Stimulated activated CD8-positive, alpha-beta memory T cell treated with anti-CD3 and anti-CD28 coated beads, Interleukin-4, amount 100 ng/mL, for 4 hours (primary cell): ENCODE measurements around the gene FAM20C.

Source experiments
- DNase-seq, 2 donors: peaks; one replicate each; pipeline ENCODE4 v3.0.0-alpha.2; 2020; ENCODE audit warnings: low read depth in 2 of 2, low spot score in 1 of 2

The FAM20C gene

DNA sequence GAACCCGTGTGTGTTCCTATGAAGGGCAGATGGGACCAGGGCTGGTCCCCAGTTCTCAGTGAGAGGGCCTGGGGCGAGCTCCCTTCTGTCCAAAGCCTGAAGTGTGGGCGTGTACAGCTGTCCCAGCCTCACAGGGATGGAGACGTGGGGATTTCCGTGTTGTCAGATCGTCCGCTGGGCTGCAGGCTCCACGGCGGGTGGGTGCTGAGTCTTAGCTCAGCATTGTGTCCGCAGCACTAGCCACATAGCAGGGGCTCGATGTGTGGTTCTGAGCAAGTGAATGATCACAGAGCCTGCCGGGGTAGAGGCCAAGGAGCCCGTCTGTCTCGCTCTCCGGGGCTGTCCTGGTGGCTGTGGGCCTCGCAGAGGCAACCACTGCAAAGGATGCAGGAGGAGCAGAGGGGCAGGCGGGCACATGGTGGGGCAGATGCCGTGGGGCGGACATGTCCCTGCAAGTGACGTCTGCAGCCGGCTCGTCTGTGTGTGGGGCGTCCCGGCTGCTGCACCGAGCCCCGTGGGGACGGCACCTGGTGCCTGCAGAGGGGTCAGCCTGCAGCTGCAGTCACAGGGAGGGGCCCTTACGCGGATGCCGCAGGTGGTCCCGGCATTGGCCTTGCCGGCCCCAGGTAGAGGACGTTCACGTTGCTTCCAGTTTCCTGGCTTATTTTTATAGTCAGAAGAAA lies 30.9 kb downstream of the FAM20C start:
- no peak for DNase-seq

DNA sequence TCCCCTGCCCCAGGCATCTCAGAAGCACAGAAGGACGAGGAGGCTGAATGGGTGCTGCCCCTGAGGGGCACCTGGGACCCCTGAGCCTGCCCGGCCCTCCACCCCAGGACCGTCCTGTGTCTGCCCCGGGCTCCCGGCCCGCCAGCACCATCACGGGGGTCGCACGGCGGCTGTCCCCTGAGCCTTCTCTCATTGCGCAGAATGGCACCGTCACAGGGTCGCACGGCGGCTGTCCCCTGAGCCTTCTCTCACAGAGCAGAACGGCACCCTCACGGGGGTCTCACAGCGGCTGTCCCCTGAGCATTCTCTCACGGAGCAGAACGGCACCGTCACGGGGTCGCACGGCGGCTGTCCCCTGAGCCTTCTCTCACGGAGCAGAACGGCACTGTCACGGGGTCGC lies 31.5 kb downstream of the FAM20C start:
- DNase-seq = no peak

DNA sequence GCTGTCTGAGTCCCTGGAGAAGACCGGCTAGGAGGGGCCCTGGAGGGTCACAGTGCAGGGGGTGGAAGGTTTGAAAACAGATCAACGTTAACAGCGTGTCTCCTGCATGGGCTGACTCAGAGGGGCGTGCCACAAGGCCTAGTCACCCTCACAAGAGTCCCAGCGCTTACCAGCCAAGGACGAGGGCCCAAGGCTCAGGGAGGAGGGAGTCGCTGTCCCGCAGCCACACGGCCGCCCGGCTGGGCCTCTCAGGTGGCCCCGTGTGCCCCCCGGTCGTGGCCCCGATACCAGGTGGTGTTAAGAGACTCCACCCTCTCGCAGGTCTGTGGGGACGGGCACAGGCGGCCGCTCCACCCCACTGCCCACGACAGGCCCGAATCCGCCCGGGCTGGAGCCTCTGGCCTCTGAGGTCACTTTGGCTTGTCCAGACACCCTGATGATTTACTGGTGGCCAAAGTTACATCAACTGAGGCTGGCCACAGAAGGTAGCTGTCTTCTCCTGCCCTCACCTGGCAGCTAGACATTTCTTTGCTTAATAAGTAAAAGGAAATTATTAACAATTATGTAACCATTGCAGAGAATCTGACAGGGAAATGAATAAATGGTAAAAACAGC lies 34.0 kb downstream of the FAM20C start:
- no peak for DNase-seq

DNA sequence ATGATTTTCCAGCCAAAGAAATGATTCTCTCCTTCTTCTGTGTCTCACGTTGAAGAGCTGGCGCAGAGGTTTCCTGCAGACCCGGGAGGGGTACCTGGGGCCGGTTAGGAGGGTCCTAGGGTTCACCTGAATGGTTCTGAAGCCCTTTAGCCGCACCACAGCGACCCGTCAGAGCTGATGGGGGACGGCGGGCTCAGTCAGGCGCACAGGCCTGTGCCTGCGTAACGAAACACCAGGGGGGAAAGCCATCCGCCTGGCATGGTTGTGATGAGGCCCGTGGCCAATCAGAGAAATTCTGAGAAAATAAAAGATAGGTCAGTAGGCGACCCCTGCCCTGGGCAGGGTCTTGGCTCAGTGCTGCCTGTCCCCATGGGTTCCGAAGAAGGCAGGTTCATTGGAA lies 35.6 kb downstream of the FAM20C start:
- no peak for DNase-seq

DNA sequence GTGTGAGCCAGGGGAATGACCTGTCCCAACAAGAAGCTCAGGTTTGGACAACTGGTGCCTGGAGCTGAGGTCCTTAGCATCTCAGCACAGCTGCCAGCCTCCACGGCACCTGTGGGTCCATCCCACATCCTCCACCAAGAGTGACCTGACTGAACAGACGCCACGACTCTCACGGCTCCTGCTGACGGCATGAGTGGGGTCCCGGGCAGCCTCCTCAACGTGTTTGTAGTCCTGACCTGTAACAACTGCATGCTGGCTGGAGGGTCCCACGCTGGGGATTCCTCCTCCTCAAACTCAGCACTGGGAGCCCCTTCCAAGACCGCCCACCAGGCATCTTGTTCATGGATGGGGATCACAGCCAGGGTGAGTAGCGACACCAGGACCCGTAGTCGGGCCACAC lies 36.2 kb downstream of the FAM20C start:
- no peak for DNase-seq

DNA sequence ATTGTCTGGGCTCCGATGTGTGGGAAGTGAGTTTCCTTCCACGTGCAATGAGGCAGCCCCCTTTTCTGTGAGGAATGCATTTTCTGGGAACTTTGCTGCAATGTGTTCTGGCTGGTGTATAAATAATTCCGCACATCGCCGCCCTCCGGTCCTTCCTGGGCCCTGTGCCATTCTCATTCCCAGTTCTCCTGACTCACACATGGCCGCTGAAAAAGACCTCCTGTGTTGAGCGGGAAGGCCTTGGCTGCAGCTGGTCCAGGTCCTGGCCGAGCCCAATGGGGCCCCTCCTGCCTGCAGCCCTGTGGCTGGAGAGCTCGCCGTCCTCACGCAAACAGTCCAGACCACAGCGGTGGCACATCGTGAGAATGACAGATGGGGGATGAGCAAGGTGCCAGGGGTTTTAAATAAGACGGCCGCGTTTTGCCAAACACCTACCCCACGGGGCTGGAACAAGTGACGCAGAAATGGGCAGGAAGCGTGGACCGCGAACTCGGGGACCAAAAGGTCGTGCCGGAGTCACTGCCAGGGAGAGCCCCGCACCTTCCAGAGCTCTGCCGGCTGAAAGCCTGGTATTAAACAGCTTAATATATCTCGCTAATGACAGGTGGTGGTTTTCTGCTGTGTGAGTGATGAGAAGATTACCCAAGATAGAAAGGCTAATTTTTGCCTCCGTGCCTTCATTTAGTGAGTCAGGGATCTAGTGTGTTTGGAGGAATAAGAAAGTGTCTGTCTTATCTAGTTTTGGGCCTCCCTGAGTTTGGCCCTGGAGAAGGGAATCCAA lies 37.0 kb downstream of the FAM20C start:
- no peak for DNase-seq

DNA sequence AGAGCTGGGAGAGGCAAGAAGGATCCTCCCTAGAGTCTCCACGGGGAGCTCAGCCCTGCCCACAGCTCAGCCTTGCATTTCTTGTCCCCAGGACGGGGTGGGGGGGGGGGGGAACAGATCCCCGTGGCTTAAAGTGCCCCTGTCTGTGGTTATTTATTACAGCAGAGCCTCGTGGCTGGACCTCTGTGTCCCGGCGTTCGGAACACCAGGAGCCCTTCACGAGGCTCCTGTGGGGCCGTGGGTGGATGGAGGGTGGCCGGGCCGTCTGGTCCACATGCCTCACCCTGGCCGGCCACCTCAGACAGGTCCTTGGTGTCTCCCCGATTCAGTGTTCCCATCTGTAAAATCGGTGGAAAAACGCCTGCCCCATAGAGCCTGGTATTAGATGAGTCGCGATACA lies 37.9 kb downstream of the FAM20C start:
- DNase-seq = no peak

DNA sequence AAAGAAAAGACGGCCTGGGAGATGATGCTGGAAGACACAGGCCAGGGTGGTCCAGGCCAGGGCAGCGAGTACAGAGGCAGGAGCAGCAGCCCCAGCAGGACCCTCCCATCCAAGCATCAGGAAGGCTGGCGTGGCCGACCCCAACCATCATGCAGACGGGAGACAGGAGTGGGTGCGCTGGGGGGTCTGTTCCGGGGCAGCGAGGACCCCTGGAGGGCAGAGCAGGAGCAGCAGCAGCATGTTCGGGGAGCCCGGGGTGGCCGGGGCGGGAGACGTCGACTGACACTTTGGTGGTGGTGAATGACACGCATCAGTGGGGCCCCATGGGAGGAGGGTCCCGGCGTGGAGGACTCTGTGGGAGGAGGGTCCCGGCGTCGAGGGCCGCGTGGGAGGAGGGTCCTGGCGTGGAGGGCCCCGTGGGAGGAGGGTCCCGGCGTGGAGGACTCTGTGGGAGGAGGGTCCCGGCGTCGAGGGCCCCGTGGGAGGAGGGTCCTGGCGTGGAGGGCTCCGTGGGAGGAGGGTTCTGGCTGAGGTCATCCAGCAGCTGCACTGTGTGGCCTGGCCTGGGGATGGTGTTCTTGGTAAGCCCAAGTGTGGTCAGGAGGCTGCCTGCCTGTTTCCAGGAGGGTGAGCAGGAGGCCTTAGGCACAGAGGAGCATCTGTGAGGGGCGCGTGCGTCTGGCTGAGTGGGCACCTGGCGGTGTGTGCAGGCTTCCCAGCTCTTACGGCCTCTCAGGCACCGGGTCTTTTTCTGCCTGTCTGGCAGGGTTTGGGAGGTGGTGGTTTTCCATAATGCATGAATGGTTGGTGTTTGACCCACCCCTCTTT lies 38.9 kb downstream of the FAM20C start:
- no peak for DNase-seq

DNA sequence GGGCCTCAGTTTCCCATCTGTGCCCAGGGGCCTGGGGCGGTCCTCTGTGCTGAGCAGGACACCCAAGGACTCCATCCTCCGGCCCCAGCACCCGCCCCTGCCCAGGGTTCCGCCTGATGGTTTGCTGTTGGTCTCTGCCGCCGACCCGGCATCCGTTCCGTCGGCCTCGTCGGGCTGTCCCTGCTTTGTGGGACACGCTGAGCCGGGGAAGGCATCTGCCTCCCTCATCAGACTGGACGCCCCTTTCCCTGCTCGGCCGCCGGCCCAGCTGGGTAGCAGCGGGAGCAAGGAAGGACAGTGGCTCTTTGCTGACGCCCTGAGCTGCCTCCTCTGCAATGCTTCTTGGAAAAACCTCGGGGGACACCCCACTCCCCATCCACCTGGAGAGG lies 39.5 kb downstream of the FAM20C start:
- no peak for DNase-seq

DNA sequence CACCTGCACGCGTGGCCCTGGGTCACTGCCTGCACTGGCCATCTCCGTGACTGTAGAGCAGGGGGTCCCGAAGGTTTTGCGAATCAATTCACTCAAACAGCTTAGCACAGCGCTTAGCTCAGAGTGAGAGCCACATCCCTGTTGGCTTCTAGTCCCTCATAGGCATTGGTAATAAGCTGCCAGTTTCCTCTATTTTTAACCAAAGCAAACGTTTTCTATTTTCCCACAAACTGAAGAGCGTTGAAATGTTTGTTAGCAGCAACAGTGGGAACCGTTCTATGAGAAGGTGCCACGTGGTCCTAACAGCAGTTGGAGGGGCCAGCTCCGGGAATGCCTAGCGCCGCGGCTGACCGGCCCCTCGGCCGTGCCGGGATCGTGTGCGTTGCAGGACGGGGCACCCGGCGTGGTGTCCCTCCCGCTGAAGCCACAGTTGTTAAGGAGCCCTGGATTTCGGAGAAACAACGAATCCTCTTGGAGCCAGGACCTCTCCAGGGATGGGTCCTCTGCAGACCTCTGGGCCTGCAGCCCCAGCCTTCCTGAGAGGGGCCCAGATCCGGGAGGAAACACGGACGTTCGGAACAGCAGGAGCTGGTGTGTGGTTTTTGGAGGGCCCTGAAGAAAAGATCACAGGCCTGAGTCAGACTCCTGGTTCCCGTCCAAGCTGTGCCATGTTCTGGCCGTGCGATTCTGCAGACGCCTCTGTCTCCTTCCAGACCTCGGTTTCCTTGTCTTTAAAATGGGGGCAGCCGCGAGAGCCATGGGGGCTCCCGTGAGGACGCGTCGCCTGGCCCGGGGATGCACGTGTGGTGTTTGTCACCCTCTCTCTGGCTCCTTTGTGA lies 40.3 kb downstream of the FAM20C start:
- DNase-seq = no peak

DNA sequence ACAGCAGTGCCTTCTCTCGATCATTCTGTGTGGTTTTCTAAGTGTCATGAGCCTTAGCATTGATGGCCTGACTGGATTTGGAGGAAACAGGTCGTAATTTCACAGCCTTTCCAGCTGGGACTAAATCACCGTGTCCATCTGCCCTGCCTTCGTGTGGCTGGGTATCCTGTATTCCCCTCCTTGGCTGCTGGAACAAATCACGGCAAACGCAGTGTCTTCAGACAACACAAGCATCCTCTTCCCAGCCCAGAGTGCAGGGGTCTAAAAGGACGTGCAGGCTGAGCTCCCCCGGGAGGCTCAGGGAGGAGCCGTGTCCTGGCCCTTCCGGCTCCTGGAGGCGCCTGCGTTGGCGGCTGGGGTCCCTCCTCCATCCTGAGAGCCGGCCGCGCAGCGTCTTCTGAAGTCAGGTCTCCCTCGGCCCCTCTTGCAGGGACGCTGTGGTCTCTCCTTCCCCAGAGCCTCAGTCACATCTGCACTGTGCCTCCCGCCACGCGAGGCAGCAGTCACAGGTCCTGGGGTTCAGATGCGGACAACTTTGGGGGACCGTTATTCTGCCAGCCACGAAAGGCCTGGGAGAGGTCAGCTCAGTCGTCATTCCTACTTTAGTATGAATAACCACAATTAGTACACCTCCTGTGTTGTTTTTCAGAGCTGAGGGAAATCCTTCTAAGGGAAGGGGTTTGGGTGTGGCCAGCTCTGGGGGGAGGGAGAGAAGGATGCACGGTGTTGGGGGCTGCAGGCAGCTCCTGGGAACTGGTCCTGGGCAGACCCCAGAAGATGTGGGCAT lies 41.1 kb downstream of the FAM20C start:
- no peak for DNase-seq

DNA sequence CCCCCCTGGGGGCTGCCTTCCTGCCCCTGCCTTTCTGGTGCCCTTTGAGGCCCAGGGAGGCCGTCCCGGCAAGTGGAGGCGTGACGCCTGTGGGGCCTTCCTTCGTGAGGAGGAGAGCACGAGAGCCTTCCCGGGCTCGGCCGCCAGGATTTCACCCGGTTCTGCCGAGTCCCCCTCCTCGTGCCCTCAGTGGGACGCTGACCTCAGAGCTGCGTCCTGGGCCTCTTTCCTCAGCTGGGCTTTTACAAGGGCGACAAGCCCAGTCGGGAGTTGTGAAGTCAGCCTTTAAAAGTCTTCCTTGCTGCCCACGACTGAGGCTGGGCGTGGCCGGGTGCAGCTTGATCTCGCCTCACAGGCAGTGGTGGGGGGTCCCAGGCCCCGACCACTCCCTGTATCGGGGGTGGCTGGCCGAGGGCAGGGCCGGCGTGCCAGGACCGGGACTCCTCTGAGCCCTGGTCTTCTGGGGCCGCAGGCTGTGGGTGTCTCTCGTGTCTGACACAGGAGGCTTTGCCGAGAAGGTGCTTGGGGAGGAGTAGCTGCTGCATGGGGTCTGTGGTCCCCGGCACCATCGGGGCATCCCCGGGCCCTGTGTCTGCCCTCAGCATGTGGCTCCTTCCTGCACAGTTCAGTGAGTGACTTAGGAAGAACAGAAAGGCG lies 41.8 kb downstream of the FAM20C start:
- no peak for DNase-seq

DNA sequence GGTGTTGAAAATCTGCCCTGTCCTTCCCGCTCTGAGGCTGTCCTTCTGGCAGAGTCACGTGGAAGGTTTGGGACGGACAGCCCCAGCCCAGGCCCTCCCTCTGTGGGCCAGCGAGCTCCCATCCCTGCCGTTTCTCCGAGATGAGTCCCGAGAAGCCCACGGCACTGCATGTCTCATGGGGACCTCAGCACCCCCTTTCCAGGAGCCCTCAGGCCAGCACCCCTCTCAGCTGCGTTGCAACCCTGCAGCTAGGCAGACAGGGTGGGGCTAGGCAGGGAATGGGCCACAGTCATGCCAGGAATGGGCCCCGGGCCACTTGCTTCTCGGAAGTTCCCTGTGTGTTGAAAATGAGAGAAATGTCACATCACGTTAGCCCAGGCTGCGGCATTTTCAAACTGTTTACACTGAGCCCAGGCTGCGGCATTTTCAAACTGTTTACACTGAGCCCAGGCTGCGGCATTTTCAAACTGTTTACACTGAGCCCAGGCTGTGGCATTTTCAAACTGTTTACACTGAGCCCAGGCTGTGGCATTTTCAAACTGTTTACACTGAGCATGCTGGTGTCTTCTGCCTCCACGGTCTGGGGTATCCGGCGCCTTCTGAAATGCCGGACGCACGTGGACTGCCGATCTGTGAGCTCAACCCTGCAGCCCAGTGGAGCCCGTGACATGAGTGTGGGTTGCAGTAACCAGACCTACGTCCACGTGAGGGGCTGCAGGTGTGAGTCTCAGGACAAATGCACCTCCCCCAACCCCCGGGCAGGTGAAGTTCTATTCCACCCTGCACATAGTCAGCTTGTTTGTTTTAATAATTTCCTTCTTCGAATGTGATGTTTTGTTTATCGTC lies 42.6 kb downstream of the FAM20C start:
- no peak for DNase-seq

DNA sequence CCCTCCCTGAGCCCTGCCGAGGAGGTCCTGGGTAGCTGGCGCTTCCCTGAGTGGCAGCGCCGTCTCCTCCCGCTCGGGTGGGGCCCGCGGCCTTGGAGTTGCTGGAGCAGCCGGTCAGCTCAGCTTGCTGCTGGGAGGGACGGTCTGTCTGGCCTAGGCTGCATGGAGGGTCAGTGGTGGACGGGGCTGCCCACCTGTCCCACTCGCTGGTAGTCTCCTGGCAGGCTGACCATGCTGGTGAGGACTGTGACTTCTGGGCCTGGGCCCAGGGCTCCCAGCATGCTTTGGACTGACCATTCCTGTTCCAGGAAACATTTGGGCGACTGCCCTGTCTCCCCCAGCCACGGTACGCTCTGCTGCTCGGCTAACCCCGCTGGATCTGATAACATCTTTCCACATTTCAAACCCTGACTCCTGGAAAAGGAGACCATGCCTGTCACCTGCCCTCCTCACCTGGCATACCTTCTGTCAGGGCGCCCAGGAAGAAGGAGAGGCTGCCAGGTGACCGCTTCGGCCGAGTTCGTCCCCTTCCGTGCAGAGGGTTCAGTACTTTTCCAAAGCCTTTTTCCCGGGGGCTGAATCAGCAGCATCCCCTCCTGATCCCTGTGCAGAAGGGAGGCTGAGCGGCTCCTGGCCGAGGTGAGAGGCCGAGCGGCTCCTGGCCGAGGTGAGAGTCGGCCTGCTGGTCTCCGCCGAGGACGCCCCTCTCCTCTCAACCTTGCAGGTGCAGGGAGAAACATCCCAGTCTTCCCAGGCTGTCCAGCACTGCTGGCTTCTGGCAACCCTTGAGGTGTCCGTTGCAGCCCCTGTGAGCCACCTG lies 43.4 kb downstream of the FAM20C start:
- no peak for DNase-seq

DNA sequence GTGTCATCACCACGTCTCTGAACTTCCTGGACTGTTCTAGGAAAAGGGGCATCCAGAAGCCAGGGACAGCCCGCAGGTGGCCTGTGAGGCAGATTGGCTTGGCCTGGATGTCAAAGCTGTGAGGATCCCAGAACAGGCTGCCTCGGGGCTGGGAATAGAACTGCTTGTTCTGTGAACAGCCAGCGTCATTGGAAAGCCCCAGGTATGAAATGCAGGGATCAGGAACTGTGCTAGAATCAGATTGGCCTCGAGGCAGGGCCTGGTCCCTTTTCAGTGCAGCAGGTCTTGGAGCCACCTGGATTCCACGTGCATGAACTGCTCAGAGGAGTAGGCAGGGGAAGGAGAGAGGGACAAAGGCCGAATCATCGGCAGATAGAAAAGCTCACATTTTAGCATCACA lies 44.6 kb downstream of the FAM20C start:
- DNase-seq = no peak

DNA sequence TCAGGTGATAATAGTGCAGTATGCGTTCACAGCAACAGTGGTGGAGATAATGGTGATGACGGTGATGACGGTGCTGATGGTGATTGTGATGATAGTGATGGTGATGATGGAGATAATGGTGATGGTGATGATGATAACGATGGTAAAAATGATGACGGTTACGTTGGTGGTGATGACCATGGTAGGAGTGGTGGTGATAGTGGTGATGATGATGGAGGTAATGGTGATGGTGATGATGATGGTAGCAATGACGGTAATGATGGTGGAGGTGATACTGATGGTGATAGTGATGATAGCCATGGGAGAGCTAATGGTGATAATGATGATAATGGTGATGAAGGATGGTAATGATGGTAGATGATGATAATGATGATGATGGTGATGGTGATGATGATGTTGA lies 45.0 kb downstream of the FAM20C start:
- DNase-seq = no peak

DNA sequence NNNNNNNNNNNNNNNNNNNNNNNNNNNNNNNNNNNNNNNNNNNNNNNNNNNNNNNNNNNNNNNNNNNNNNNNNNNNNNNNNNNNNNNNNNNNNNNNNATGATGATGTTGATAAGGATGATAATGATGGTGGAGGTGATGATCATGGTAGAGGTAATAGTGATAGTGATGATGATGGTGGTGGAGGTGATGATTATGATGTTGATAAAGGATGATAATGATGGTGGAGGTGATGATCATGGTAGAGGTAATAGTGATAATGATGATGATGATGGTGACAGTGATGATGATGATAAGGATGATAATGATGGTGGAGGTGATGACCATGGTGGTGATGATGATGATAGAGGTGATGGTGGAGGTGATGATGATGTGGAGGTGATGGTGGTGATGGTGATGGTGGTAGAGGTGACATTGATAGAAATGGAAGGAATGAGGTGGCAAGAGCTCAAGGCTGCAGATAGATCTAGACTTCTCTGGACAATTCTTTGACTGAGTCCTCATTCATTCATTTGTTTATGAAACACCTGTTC lies 47.8 kb downstream of the FAM20C start:
- DNase-seq = no peak
